ENCODE data around the gene ZFP36.
A peak's percentile ranks its signal among the peaks of the same experiment; 100 is the strongest.

ZFP36 gene

GRCh38 chr19:39423258-39424086, 16.8 kb downstream of the ZFP36 start:
- DNase-seq = no peak

GRCh38 chr19:39424934-39425333, 18.3 kb downstream of the ZFP36 start:
- no peak for DNase-seq

GRCh38 chr19:39425744-39426143, 19.1 kb downstream of the ZFP36 start:
- DNase-seq = no peak

GRCh38 chr19:39426170-39426569, 19.5 kb downstream of the ZFP36 start:
- no peak for DNase-seq

- no peak for DNase-seq
Measured at GRCh38 chr19:39427707-39428106, 21.1 kb downstream of the ZFP36 start.

GRCh38 chr19:39428283-39429112, 21.9 kb downstream of the ZFP36 start:
- DNase-seq = no peak

- DNase-seq = peak; percentile 63
Measured at GRCh38 chr19:39430675-39431593, 24.3 kb downstream of the ZFP36 start.

GRCh38 chr19:39432677-39433025, 26.0 kb downstream of the ZFP36 start:
- no peak for DNase-seq

GRCh38 chr19:39433480-39434079, 26.9 kb downstream of the ZFP36 start:
- DNase-seq = no peak

- DNase-seq = no peak
Measured at GRCh38 chr19:39434123-39435076, 27.8 kb downstream of the ZFP36 start.

- peak; percentile 98 for DNase-seq
Measured at GRCh38 chr19:39435499-39436349, 29.1 kb downstream of the ZFP36 start, which contains the start of gene RPS16. RPS16 (minus strand) TSS chr19:39435949; CDS start chr19:39435895, 54 bp downstream.

- DNase-seq = no peak
Measured at GRCh38 chr19:39436350-39436716, 29.7 kb downstream of the ZFP36 start.

- DNase-seq = no peak
Measured at GRCh38 chr19:39438270-39438934, 31.8 kb downstream of the ZFP36 start.

- no peak for DNase-seq
Measured at GRCh38 chr19:39444598-39445195, 38.0 kb downstream of the ZFP36 start.

GRCh38 chr19:39445196-39446111, 38.8 kb downstream of the ZFP36 start, which contains the start of gene SUPT5H:
SUPT5H (plus strand) TSS chr19:39445582; CDS start chr19:39445891, 309 bp downstream.
- DNase-seq = peak; percentile 95

- no peak for DNase-seq
Measured at GRCh38 chr19:39446365-39447084, 39.9 kb downstream of the ZFP36 start.

GRCh38 chr19:39448271-39448670, 41.6 kb downstream of the ZFP36 start:
- no peak for DNase-seq
